Mammary epithelial cell (primary cell): ENCODE data around the gene WARS2.

Experiments used
- EZH2 ChIP-seq: IDR thresholded peaks from 2 replicates; pipeline ENCODE4 v1.6.1; 2012; ENCODE audit warnings: low read length, inconsistent platforms, borderline replicate concordance
- TF ChIP-seq, protein P1 (sequence below), 2 donors: IDR thresholded peaks in 1 of 2; conservative IDR thresholded peaks in 1 of 2; 2 replicates each; pipeline ENCODE4 v1.5.1; 2011 to 2012; ENCODE audit warnings: inconsistent platforms in 2 of 2, low read length in 2 of 2, mild to moderate bottlenecking in 2 of 2, control low read depth in 1 of 2, low read depth in 1 of 2; ENCODE audit not compliant: insufficient read depth in 1 of 2; ENCODE audit errors: extremely low read depth in 1 of 2

DNA sequence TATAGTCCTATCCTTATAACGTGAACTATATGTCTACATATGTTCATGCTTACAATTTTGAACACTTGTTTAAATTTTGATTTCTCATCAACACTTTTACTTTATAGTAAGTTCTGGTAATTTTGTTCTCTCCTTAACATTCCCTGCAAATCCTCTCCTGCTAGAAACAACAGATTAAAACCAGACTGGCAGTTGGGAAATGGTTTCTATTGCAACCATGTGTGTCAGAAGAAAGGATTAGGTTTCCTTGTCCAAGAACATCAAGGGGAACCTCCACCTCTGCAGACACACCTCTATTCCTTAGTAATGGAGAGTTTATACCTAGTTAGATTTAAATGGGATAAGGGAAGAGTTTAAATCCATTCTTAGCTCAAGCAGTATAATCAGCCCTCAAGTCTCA, 3.3 kb upstream of the WARS2 start:
- TF ChIP-seq, protein P1, sequence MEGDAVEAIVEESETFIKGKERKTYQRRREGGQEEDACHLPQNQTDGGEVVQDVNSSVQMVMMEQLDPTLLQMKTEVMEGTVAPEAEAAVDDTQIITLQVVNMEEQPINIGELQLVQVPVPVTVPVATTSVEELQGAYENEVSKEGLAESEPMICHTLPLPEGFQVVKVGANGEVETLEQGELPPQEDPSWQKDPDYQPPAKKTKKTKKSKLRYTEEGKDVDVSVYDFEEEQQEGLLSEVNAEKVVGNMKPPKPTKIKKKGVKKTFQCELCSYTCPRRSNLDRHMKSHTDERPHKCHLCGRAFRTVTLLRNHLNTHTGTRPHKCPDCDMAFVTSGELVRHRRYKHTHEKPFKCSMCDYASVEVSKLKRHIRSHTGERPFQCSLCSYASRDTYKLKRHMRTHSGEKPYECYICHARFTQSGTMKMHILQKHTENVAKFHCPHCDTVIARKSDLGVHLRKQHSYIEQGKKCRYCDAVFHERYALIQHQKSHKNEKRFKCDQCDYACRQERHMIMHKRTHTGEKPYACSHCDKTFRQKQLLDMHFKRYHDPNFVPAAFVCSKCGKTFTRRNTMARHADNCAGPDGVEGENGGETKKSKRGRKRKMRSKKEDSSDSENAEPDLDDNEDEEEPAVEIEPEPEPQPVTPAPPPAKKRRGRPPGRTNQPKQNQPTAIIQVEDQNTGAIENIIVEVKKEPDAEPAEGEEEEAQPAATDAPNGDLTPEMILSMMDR (conservative IDR thresholded peaks at IDR 0.05 in 1 of 2, IDR thresholded peaks at IDR 0.05 in 1 of 2; ENCODE audit: extremely low read depth in 1 of 2, insufficient read depth in 1 of 2, low read depth in 1 of 2, low read length in 2 of 2), result no peak
- TF ChIP-seq EZH2, result no peak
